ENCODE results near the gene LIPC.

DNA sequence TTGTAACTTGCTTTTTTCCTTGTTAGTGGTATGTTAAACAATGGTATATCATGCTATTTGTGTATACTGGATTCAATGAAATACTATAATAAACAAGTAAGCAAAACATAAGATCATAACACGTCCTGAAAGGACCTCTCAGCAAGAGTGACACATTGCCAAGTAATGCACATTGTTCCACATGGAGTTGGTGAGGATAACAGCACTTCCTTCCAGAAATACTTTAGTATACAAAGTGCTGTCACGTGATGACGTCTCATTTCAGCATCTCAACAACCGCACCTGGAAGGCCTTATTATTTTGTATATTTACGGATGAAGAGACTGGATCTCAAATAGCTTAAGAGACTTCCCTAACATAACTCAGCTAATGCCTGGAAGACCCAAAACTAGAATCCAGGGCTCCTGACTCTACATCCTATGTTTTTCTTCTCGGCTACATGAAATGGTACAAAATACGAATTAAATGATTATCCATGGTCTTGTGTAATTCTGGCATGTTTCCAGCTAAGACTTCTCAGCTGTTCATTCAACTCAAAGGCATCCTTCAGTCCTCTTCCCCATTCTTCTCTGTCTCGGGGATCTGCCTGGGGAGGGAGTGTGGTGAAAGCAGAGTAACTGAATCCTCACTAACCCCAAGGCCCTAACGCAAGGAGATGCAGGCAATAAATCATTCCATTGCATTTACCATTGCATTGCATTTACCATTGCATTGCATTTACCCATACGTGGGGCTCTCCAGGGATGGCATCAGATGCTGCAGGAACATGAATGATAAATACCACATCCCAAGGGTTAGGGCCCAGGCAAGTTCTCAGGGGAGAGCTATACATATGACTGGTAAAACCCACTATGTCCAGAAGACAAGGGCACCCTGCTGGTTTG lies 79.2 kb downstream of the LIPC start:
- TF ChIP-seq POLR2A (IDR thresholded peaks at IDR 0.05) (no peak), CTCF (IDR thresholded peaks at IDR 0.05 in 8 of 11, conservative IDR thresholded peaks at IDR 0.05 in 3 of 11) (no peak), POLR2AphosphoS5 (IDR thresholded peaks at IDR 0.05) (no peak)

Measured in spleen (tissue), 7 donors.